ENCODE results near the gene GPD1. TPM values are rescaled to one million over a fixed set of nuclear protein-coding genes. Genes with fewer than 3 reads are reported as not detected.
A peak's percentile ranks its signal among the peaks of the same experiment; 100 is the strongest.
"Not testable (repeated sequence)": the region's sequence is repeated elsewhere in the genome, so short reads cannot be mapped to it uniquely, and the experiment has no call there.

Gene GPD1
- total RNA-seq, 1 donor from 2014 or later: 0.91 TPM

GRCh38 chr12:50142993-50143392 lies 39.2 kb downstream of the GPD1 start:
- intact Hi-C loops (cut with micrococcal nuclease): no loop called here
- Mint-ChIP-seq H3K27ac (no peak overlapping the region), H3K27me3 (no peaks in the 10 kb centered on the region), H3K9me3 (no peaks in the 10 kb centered on the region), H3K36me3 (ENCODE audit: low read depth) (peaks cover 35% of the 10 kb centered on the region), H3K4me3 (no peak overlapping the region), H3K4me1 (peaks cover 5% of the 10 kb centered on the region)
- DNase-seq: no peak

- intact Hi-C loops (cut with micrococcal nuclease): no loop called here
- peaks cover 22% of the 10 kb centered on the region for H3K36me3 Mint-ChIP-seq (ENCODE audit: low read depth)
- peaks cover 10% of the 10 kb centered on the region for H3K4me1 Mint-ChIP-seq
- no peaks in the 10 kb centered on the region for H3K27me3 Mint-ChIP-seq
- no peak for DNase-seq
- no peak overlapping the region for H3K4me3 Mint-ChIP-seq
- H3K27ac Mint-ChIP-seq: no peak overlapping the region
- no peaks in the 10 kb centered on the region for H3K9me3 Mint-ChIP-seq
Observed at GRCh38 chr12:50145439-50145838, 41.6 kb downstream of the GPD1 start.

GRCh38 chr12:50147281-50147680 lies 43.5 kb downstream of the GPD1 start:
- DNase-seq: no peak
- H3K4me3 Mint-ChIP-seq: no peak overlapping the region
- H3K27ac Mint-ChIP-seq: no peak overlapping the region
- no peaks in the 10 kb centered on the region for H3K27me3 Mint-ChIP-seq
- no peaks in the 10 kb centered on the region for H3K9me3 Mint-ChIP-seq
- H3K36me3 Mint-ChIP-seq (ENCODE audit: low read depth): peaks cover 9% of the 10 kb centered on the region
- intact Hi-C loops (cut with micrococcal nuclease): no loop called here
- peaks cover 18% of the 10 kb centered on the region for H3K4me1 Mint-ChIP-seq

- H3K27me3 Mint-ChIP-seq; H3K9me3 Mint-ChIP-seq; H3K36me3 Mint-ChIP-seq (ENCODE audit: low read depth); intact Hi-C loops (cut with micrococcal nuclease); H3K27ac Mint-ChIP-seq; H3K4me3 Mint-ChIP-seq; DNase-seq: not testable (repeated sequence)
- peaks cover 18% of the 10 kb centered on the region for H3K4me1 Mint-ChIP-seq
Observed at GRCh38 chr12:50148011-50148410, 44.2 kb downstream of the GPD1 start.

GRCh38 chr12:50149311-50149710 lies 45.5 kb downstream of the GPD1 start:
- peaks cover 18% of the 10 kb centered on the region for H3K4me1 Mint-ChIP-seq
- peaks cover 7% of the 10 kb centered on the region for H3K36me3 Mint-ChIP-seq (ENCODE audit: low read depth)
- intact Hi-C loops (cut with micrococcal nuclease): no loop called here
- H3K4me3 Mint-ChIP-seq: no peak overlapping the region
- no peak for DNase-seq
- no peak overlapping the region for H3K27ac Mint-ChIP-seq
- H3K27me3 Mint-ChIP-seq: no peaks in the 10 kb centered on the region
- no peaks in the 10 kb centered on the region for H3K9me3 Mint-ChIP-seq

- Mint-ChIP-seq H3K27ac (peak overlapping the region; percentile 42), H3K27me3 (no peaks in the 10 kb centered on the region), H3K4me1 (peaks cover 16% of the 10 kb centered on the region), H3K9me3 (no peaks in the 10 kb centered on the region), H3K4me3 (no peak overlapping the region), H3K36me3 (ENCODE audit: low read depth) (peaks cover 7% of the 10 kb centered on the region)
- no peak for DNase-seq
- intact Hi-C loops (cut with micrococcal nuclease): no loop called here
Observed at GRCh38 chr12:50151047-50151687, 47.4 kb downstream of the GPD1 start.

- intact Hi-C loops (cut with micrococcal nuclease); H3K27me3 Mint-ChIP-seq: not testable (repeated sequence)
Observed at GRCh38 chr12:50154947-50155346, 51.1 kb downstream of the GPD1 start.

GRCh38 chr12:50156641-50157040 lies 52.8 kb downstream of the GPD1 start:
- no peak overlapping the region for H3K4me3 Mint-ChIP-seq
- peaks cover 14% of the 10 kb centered on the region for H3K36me3 Mint-ChIP-seq (ENCODE audit: low read depth)
- intact Hi-C loops (cut with micrococcal nuclease): no loop called here
- H3K27me3 Mint-ChIP-seq: no peaks in the 10 kb centered on the region
- no peak for DNase-seq
- no peak overlapping the region for H3K27ac Mint-ChIP-seq
- no peaks in the 10 kb centered on the region for H3K9me3 Mint-ChIP-seq
- peaks cover 17% of the 10 kb centered on the region for H3K4me1 Mint-ChIP-seq

More at GRCh38 chr12:50154947-50155346, 51.1 kb downstream of the GPD1 start:
- H3K36me3 Mint-ChIP-seq (ENCODE audit: low read depth): peaks cover 12% of the 10 kb centered on the region
- H3K9me3 Mint-ChIP-seq, H3K4me3 Mint-ChIP-seq, DNase-seq, H3K27ac Mint-ChIP-seq: not testable (repeated sequence)
- peaks cover 23% of the 10 kb centered on the region for H3K4me1 Mint-ChIP-seq

GRCh38 chr12:50157259-50157658 lies 53.5 kb downstream of the GPD1 start:
- intact Hi-C loops (cut with micrococcal nuclease): no loop called here
- Mint-ChIP-seq H3K27me3 (no peaks in the 10 kb centered on the region), H3K4me3 (no peak overlapping the region), H3K9me3 (no peaks in the 10 kb centered on the region), H3K27ac (peak overlapping the region; percentile 69), H3K4me1 (peaks cover 17% of the 10 kb centered on the region), H3K36me3 (ENCODE audit: low read depth) (peaks cover 14% of the 10 kb centered on the region)
- DNase-seq: no peak

- Mint-ChIP-seq H3K36me3 (ENCODE audit: low read depth) (peaks cover 13% of the 10 kb centered on the region), H3K27ac (peak overlapping the region; percentile 18), H3K9me3 (no peaks in the 10 kb centered on the region), H3K4me3 (no peak overlapping the region), H3K27me3 (no peaks in the 10 kb centered on the region), H3K4me1 (peaks cover 30% of the 10 kb centered on the region)
- no peak for DNase-seq
- intact Hi-C loops (cut with micrococcal nuclease): no loop called here
Observed at GRCh38 chr12:50160643-50161042, 56.8 kb downstream of the GPD1 start.

Other genes starting within 250 kb of the GPD1 start
- 0.30 and 0.54 TPM in 2 replicates for gene FAIM2, start 200.1 kb upstream of the GPD1 start, total RNA-seq
- gene AQP2, start 153.3 kb upstream of the GPD1 start, total RNA-seq: not detected in 2 replicates
- gene AQP5, start 142.1 kb upstream of the GPD1 start, total RNA-seq: not detected in 2 replicates
- gene AQP6, start 131.1 kb upstream of the GPD1 start, total RNA-seq: not detected in 2 replicates
- 71.2 and 71.6 TPM in 2 replicates for gene RACGAP1, start 78.5 kb upstream of the GPD1 start, total RNA-seq
- 17.6 and 19.7 TPM in 2 replicates for gene ASIC1, start 46.4 kb upstream of the GPD1 start, total RNA-seq
- gene SMARCD1, start 18.7 kb upstream of the GPD1 start, total RNA-seq: 73.1 and 82.5 TPM in 2 replicates
- gene COX14, start 8.2 kb downstream of the GPD1 start, total RNA-seq: 44.0 and 45.0 TPM in 2 replicates
- 62.6 and 66.5 TPM in 2 replicates for gene CERS5, start 63.4 kb downstream of the GPD1 start, total RNA-seq
- 94.6 and 98.2 TPM in 2 replicates for gene LIMA1, start 179.5 kb downstream of the GPD1 start, total RNA-seq

All from activated CD4-positive, alpha-beta T cell treated with anti-CD3 and anti-CD28 coated beads, Interleukin-2, amount 10 ng/mL, durations not matched to agents 24 days and 14 days (primary cell).